Epithelial cell of esophagus (primary cell): ENCODE measurements around the gene RSU1.

Experiments
- DNase-seq: peaks from one replicate; pipeline ENCODE4 v3.0.0; 2010; ENCODE audit warnings: low read depth
- H3K4me3 ChIP-seq: 2 replicates; pipeline ENCODE4 v1.5.1; 2011; ENCODE audit warnings: mild to moderate bottlenecking, low read length, control low read depth
- TF ChIP-seq, protein P1 (sequence below): IDR thresholded peaks from 2 replicates; pipeline ENCODE4 v1.5.1; 2011; ENCODE audit warnings: low read depth, mild to moderate bottlenecking, low read length, control low read depth, inconsistent platforms; ENCODE audit not compliant: insufficient read depth; ENCODE audit errors: missing control alignments

The RSU1 gene

DNA sequence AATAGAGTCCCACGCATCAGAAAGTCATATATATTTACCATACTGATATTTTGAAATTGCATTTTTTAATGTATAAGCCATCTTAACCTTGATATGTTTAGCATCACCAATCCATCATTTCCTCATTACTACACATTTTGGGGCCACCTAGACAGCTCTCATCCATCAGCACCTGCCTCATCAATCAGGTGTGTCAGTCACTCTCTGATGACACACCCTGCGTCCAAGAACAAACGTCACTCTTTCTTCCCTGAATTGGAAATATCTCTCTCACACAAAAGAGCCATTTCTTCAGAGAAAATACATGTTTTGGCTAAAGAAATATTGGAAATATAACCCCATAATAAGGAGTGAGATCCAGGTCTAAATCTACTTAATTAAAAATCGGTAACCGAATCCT, 38.9 kb upstream of the RSU1 start:
- no peak overlapping the region for H3K4me3 ChIP-seq
- TF ChIP-seq, protein P1, sequence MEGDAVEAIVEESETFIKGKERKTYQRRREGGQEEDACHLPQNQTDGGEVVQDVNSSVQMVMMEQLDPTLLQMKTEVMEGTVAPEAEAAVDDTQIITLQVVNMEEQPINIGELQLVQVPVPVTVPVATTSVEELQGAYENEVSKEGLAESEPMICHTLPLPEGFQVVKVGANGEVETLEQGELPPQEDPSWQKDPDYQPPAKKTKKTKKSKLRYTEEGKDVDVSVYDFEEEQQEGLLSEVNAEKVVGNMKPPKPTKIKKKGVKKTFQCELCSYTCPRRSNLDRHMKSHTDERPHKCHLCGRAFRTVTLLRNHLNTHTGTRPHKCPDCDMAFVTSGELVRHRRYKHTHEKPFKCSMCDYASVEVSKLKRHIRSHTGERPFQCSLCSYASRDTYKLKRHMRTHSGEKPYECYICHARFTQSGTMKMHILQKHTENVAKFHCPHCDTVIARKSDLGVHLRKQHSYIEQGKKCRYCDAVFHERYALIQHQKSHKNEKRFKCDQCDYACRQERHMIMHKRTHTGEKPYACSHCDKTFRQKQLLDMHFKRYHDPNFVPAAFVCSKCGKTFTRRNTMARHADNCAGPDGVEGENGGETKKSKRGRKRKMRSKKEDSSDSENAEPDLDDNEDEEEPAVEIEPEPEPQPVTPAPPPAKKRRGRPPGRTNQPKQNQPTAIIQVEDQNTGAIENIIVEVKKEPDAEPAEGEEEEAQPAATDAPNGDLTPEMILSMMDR, result no peak
- DNase-seq, result peak; percentile 75

DNA sequence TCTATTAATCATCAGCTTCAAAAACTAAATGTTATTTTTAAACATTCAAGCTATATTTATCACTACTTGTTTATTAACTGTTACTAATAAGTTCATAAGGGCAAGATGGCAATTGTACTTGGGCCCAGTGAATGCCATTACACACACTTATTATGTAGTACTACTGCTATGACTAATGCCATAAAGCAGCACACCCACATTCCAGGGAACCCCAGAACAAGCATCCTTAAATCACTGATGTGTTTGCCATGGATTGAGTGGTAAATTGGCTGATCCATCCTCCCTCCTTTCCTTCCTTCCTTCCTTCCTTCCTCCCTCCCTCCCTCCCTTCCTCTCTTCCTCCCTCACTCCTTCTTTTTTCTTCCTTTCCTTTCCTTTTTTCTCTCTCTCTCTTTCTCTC, 37.4 kb upstream of the RSU1 start:
- TF ChIP-seq, protein P1, result no peak
- DNase-seq, result peak; percentile 81
- no peak overlapping the region for H3K4me3 ChIP-seq

DNA sequence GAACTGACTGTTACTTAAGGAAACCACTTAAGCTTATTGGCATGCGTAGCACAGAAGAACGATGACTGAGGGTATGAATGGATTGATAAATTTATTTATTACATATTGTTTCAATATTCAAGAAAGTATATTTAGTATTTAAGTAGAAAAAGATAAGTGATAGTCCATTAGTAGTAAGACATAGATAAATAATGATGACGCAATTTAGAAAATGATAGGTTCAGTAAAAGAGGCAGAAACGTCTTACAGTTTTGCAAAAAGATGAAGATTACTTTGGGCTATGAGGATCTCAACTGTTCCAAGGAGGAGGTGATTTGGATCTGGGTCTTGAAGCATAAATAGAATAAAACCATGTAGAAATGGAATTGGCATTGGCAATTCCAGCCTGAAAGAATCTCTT, 36.6 kb upstream of the RSU1 start:
- no peak overlapping the region for H3K4me3 ChIP-seq
- TF ChIP-seq, protein P1, result no peak
- no peak for DNase-seq

DNA sequence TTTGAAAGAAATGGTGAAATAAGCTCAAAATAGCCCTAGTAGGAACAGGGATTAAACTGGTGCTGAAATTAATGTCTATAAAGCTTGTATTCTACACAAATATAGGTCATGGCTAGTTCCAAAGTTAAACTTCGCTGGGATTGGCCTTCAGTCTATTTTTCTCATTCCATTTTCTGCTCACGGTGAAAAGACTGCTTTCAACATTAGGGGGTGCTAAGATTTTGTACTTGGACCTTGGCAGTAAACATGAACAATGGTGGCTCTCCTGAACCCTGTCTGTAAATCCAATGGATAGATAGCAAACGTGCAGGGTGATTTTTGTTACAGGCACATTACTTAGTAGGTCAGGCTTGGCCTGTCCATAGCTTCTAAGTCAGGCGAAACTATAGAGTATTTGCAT, 36.0 kb upstream of the RSU1 start:
- no peak overlapping the region for H3K4me3 ChIP-seq
- TF ChIP-seq, protein P1, result no peak
- peak; percentile 36 for DNase-seq

DNA sequence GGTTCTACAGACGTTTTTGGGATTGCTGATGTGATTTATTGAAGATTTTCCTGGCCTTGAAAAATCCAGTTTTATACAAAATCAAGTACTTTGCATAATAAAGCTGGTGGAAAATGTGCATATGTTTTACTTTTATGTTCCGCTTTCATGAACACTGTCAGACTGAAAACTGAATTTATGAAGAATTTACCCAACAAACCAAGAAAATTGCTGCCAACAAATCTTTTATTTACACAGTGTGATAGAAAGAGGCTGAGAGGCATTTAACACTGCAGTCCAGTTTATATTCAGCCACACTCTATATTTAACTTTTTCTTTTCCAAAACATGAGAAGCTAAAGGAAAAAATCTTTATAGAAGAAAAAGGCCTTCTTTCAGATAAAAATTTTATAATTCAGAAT, 35.4 kb upstream of the RSU1 start:
- H3K4me3 ChIP-seq, result no peak overlapping the region
- no peak for DNase-seq
- TF ChIP-seq, protein P1, result no peak

DNA sequence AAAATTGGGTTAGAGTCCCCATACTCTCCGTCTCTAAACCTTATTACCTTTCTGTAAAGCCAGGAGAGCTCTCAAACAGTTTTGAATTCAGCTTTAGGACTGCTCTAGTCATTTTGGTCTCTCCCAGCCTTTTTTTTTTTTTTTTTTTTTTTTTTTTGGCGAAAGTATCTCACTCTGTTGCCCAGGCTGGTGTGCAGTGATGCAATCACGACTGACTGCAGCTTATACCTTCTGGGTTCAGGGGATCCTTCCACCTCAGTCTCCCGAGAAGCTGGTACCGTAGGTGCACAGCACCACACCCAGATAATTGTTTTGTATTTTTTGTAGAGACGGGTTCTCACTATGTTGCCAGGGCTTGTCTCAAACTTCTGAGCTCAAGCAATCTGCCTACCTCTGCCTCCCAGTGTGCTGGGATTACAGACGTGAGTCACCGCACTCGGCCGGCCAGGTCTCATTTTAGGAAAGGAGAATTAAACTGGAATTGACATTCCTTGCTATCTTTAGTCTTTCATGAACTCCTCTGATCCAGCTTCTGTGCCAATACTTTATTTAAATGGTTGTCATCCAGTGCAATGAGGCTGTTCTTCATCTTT, 31.4 kb upstream of the RSU1 start:
- no peak overlapping the region for H3K4me3 ChIP-seq
- peak; percentile 74 for DNase-seq
- TF ChIP-seq, protein P1, result no peak

DNA sequence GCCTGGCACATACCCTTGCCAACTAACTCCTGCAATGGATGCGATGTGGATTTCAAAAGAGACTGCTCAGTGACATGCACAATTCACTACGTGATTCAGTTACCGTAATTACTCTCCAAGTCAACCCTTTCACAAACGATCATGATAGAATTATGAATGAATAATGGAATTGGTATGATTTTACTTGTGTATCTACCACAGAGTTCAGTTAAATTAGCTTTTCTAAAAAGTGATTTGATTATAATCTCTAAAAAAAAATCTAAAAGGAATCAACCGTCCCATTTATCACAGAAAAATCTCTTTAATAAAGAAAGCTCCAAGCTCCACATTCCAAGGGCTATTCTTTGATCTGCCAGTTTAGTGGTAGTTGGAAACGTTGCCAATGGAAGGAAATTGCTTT, 30.4 kb upstream of the RSU1 start:
- TF ChIP-seq, protein P1, result no peak
- peak; percentile 40 for DNase-seq

More for the DNA sequence above, 30.4 kb upstream of the RSU1 start:
- H3K4me3 ChIP-seq, result no peak overlapping the region
